HG02623 (cell line): ENCODE data around the gene MPI.
A peak's percentile ranks its signal among the peaks of the same experiment; 100 is the strongest.

Experiments used
- ATAC-seq: cut with Tn5 transposase; IDR thresholded peaks from one replicate; pipeline ENCODE4 v1.9.1; 2021; ENCODE audit warnings: moderate library complexity; ENCODE audit not compliant: unreplicated experiment

The MPI gene, protein sequence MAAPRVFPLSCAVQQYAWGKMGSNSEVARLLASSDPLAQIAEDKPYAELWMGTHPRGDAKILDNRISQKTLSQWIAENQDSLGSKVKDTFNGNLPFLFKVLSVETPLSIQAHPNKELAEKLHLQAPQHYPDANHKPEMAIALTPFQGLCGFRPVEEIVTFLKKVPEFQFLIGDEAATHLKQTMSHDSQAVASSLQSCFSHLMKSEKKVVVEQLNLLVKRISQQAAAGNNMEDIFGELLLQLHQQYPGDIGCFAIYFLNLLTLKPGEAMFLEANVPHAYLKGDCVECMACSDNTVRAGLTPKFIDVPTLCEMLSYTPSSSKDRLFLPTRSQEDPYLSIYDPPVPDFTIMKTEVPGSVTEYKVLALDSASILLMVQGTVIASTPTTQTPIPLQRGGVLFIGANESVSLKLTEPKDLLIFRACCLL

DNA sequence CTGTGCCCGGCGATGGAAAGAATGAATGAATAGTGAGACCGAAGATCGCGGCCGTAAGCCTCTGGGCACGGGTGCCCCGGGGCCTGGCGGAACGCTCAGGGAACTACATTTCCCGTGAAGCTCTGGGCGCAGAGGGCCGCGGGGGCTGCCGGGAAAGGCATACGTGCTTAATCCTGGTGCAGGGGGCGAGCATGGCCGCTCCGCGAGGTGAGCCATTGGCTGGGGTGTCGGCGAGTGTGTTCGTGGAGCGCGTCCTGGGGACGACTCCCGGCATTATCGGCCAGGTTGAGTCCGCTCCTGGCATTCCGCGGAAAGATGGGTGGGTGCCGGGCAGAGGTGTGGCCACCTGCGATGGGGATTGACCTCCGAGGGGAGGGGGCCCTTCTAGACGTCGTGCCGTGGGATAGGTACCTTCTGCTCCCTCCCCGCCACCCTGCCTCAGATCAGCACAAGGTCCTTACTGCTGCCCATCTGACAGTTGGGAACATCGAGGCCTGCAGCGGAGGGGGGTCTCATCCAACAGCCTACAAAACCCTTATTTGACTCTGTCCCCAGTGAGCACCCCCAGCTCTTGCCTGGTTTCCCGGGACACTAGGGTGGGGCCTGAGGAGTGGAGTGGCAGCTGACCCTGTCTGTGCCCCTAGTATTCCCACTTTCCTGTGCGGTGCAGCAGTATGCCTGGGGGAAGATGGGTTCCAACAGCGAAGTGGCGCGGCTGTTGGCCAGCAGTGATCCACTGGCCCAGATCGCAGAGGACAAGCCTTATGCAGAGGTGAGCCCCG, at the start of gene MPI:
Gene MPI, plus strand, starts transcription at position 160 of the 782 bp plus-strand sequence. Its CDS starts 32 bp downstream, at position 192.
- peak; percentile 79 for ATAC-seq

DNA sequence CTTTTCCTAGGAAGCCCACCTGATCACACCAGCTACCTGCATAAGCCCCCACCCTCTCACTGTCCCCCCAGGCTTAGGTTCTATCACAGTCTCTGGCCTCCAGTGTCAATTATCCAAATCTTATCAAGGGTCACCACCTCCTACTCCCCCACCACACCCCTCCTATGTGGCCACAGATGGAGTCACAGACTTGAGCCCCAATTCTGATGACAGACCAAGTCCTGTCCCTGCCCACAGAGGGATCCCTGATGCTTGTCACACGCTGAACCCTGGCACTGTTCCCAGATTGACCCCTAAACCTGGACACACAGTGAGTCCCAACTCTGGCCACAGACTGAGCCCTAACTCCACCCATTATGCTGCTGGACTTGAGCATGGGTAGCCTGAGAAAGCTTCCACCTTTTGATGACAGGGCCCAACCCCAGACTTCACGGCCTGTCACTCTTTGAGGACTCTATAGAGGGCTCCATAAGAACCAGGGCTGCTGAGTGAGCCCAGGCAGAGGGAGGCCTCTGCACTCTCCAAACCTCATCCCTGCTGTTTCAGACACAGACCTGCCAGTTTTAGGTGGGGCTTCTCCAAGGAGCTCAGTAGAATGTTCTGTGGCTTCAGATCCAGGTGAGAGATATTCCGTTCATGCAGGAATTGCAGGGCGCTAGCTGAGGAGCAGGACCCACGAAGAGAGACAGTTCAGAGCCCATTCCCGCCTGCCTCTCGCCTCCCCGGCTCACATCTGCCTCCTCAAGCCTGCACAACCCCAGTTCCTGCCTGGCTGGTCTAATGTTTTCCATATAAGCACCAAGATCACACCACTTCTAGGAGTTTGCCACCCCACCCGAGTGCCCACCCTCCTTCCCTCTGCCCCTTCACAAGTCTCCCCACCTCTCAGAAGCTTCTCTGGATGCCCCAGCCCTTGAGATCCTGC, 48.7 kb upstream of the MPI start:
- ATAC-seq, result no peak

DNA sequence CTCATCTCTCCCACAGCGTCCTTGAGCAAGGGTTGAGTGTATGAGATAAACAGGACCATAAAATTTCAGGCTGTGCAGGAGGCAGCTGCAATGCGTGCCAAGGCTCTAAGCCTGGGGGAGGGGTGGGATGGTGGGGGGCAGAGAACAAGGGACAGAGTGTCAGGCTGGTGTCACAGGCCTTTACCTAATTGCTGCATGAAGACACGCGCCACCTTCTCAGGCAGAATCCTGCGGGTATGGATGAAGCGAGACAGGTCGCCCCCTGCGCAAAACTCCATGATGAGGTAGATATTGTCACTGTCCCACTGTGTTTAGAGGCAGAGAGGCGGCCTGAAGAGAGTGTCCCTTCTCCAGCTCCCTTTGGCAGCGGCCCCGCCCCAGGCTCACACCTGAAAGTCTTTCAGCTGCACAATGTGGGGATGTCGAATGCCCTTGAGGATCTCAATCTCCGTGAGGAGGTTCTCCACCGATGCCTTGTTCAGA, 47.9 kb upstream of the MPI start:
- no peak for ATAC-seq

- ATAC-seq, result peak; percentile 63
These were observed 47.0 kb upstream of the MPI start, which contains the start of gene ULK3 for GRCh38 chr15:74842581-74843444. Gene ULK3, minus strand, starts transcription at chr15:74843156. Its CDS starts 51 bp downstream, at chr15:74843105.

DNA sequence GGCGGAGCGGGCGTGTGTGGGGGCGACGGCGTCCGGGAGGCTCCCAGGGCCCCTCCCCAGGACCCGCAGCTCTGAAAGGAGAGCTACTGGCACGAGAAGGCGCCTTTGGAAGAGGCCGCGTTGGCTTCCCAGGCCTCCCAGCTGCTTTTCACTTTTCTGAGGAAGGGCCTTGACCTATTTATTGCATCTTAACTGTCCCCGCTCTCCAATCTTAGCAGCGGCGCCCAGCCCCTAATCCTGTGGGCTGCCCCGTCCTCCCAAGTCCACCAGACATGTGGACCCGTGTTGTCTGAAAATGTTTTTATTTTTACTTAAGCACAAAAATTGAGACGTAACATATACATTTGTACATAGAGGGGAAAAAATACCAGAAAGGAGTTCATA, 46.4 kb upstream of the MPI start:
- ATAC-seq, result no peak

DNA sequence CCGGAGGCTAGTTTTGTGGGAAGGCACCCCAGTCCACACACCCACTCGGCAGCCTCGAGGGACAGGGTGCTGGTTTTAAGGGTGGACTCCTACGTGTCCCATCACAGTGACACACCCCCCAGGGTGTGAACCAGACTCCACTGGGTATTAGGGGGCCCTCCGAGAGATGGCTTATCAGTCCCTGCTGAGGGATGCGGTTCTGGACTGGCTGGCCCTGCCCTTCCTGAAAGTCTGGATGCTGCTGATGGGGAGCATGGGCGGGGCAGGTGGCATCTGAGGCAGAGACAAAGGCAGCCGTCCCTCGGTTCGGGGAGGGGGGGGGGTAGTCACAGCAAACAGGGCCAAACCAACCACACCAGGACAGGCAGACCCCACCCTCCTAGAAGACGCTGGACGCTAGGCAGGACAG, 45.9 kb upstream of the MPI start:
- no peak for ATAC-seq

- no peak for ATAC-seq
These were observed 45.3 kb upstream of the MPI start for GRCh38 chr15:74844319-74845207.

DNA sequence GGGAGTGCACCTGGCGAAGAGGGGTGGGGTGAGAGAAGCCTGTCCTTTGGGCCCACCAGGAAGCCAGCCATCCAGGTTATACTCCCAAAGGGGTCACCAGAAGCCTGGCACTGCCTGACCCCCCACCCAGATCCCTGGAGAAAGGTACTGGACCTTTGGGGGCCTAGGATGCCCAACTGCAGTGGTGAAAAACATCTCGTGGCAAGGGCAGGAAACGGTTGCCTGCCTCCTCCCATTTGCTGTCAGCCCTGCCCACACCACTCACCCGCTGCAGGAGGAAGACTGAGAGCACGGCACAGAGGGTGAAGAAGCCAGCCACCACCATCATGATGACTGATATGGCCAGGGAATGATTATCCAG, 44.7 kb upstream of the MPI start:
- no peak for ATAC-seq

DNA sequence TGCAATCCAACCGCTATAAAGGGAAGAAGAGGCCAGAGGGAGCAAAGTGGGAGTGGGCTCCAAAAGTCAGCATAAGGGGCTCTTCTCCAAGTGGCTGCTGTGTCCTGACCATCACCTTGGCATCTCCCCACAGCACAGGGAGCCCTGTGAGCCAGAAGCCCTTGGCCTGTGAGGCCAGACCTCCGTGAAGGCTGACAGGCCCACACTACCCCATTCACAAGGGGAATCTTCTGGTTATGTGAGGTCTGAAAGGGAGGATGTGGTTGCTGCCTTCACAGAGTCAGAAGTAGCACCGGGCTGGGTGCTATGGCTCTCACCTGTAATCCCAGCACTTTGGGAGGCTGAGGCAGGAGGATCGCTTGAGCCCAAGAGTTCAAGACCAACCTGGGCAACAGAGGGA, 44.3 kb upstream of the MPI start:
- no peak for ATAC-seq

GRCh38 chr15:74847432-74847831, 42.4 kb upstream of the MPI start:
- ATAC-seq, result no peak

- ATAC-seq, result no peak
These were observed 39.4 kb upstream of the MPI start for GRCh38 chr15:74850393-74850792.

DNA sequence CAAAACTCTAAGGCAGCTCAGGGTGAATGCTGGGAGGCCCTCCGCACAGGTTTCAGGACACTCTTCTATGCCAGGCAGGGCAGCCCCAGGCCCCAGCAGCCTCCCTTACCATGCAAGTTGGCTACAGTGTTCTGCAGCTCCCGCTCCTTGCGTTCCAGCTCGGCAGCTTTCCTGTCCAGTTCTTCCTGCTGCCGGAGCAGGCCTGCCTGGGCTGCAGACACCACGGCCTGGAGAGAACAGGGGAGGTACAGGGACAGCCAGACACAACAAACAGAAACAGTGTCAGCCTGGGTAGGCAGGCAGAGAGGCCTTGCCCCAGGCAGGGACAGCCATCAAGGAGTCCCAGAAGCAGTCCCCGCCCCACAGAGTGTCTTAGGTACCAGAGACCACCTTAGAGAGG, 37.9 kb upstream of the MPI start:
- ATAC-seq, result no peak

GRCh38 chr15:74854453-74855022, 35.3 kb upstream of the MPI start:
- ATAC-seq, result no peak

DNA sequence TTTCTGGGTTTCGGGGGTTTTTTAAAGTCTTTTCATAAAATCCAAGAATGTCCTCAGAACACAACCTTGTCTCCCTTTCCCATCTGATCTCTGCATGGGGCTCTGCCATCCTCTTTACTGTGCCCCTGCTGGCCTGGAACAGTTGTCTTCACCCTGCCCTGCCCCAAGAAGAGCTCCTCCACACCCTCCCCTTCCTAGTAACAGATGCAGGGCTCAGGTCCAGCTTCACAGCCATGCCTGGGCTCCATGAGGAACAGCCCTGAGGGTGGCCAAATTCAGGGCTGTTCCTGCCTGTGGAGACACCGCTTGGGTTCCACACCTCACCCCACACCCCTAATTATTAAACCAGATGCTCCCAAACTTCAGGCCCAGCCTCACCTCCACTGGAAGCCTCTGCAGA, 34.0 kb upstream of the MPI start:
- no peak for ATAC-seq

- no peak for ATAC-seq
These were observed 33.3 kb upstream of the MPI start for GRCh38 chr15:74856537-74856936.

- ATAC-seq, result no peak
These were observed 32.7 kb upstream of the MPI start for GRCh38 chr15:74857082-74857655.

DNA sequence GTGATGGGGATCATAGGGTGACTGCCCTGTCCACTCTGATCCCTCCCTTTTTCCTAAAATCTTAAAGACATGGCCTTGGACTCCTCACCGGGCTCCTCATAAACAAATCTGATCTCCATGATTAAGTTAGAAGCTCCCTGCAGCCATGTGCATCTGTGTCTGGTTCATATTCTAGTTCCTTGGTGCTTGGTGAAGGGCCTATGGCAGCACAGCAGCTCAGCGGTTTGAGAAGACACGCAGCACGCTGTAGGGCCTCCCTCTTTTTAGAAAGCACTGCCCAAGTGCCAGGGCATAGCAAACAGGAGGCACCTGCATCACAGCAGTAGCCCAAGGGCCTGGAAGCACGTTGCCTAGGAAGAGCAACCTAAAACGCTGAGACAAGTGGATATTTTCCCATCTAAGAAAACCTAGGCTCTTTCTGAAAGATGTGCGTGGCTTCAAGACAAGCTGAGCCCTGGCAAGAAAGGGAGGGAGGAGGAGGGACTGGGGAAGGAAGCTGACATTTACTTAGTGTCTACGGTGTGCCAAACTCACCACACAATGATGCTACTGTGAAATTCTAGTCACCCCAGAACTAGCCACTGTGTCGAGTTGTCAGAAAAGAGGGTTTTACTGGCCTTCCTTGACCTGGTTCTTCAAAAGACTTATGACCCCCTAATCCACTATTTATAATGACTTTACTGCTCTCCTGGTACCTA, 32.0 kb upstream of the MPI start:
- ATAC-seq, result no peak

DNA sequence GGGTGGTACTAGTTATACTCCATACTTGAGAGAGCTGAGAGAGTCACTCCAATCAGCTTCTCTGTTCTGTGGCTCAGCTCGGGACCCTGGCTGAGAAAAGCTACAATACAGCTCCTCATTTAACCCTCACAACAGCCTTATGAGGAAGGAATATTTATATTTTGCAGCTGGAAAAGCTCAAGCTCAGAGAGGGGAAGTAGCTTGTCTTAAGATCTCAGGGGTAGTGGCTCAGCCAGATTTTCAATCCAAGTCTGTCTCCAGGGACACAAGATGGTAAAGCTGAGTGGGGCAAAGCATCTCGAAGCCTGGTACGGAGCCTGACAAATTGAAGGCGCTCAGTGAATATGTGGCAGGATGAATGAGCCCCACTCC, 31.5 kb upstream of the MPI start:
- ATAC-seq, result no peak
